NOMO-1 treated with DMSO at 0.1 percent for 48 hours (cell line): ENCODE measurements around the gene USP40.
"Not testable (repeated sequence)": the region's sequence is repeated elsewhere in the genome, so short reads cannot be mapped to it uniquely, and the experiment has no call there.

Source experiments
- DNase-seq: peaks from one replicate; lab custom pipeline; 2025; ENCODE audit not compliant: unreplicated experiment; lab: John Stamatoyannopoulos, UW

Gene USP40

GRCh38 chr2:233566141-233566956 lies at the start of gene USP40:
Gene USP40 (minus strand): TSS chr2:233566782. CDS start chr2:233565554, 1,228 bp downstream.
- peak; percentile 58 for DNase-seq

- DNase-seq, result no peak
Observed at GRCh38 chr2:233611284-233611683, 44.7 kb upstream of the USP40 start.

- DNase-seq, result no peak
Observed at GRCh38 chr2:233605680-233606079, 39.1 kb upstream of the USP40 start.

- no peak for DNase-seq
Observed at GRCh38 chr2:233604826-233605225, 38.2 kb upstream of the USP40 start.

GRCh38 chr2:233603520-233603919 lies 36.9 kb upstream of the USP40 start:
- DNase-seq, result no peak

GRCh38 chr2:233602076-233602475 lies 35.5 kb upstream of the USP40 start:
- no peak for DNase-seq

GRCh38 chr2:233600386-233600785 lies 33.8 kb upstream of the USP40 start:
- DNase-seq, result no peak

- no peak for DNase-seq
Observed at GRCh38 chr2:233598952-233599351, 32.4 kb upstream of the USP40 start.

GRCh38 chr2:233597522-233597921 lies 30.9 kb upstream of the USP40 start:
- no peak for DNase-seq

- DNase-seq, result no peak
Observed at GRCh38 chr2:233593201-233593600, 26.6 kb upstream of the USP40 start.

- not testable (repeated sequence) for DNase-seq
Observed at GRCh38 chr2:233592706-233593105, 26.1 kb upstream of the USP40 start.

GRCh38 chr2:233588400-233588799 lies 21.8 kb upstream of the USP40 start:
- DNase-seq, result no peak

GRCh38 chr2:233584210-233584609 lies 17.6 kb upstream of the USP40 start:
- no peak for DNase-seq

- not testable (repeated sequence) for DNase-seq
Observed at GRCh38 chr2:233583217-233583965, 16.8 kb upstream of the USP40 start.

GRCh38 chr2:233577341-233577740 lies 10.8 kb upstream of the USP40 start:
- not testable (repeated sequence) for DNase-seq

- DNase-seq, result no peak
Observed at GRCh38 chr2:233572468-233572867, 5.9 kb upstream of the USP40 start.

- DNase-seq, result no peak
Observed at GRCh38 chr2:233571462-233571861, 4.9 kb upstream of the USP40 start.

GRCh38 chr2:233571001-233571400 lies 4.4 kb upstream of the USP40 start:
- no peak for DNase-seq

- DNase-seq, result peak; percentile 31
Observed at GRCh38 chr2:233565685-233566140, 869 bp downstream of the USP40 start.

- DNase-seq, result peak; percentile 76
Observed at GRCh38 chr2:233563663-233564430, 2.7 kb downstream of the USP40 start.
